Caco-2 (cell line): Measurements from ENCODE around the gene TEX101. TPM values are rescaled to one million over a fixed set of nuclear protein-coding genes. Genes with fewer than 3 reads are reported as not detected.

ENCODE experiments used
- BruUV-seq: library from RNA; stranded (reverse); fragments of 400-500 nt; replicated peaks from 2 replicates; lab custom pipeline; 2021; lab: Mats Ljungman, UMichigan
- CTCF ChIA-PET: fragments of 300-600 bp; sonication (Branson Sonifier 250); formaldehyde crosslinking; loops from one replicate; lab custom pipeline; 2022; ENCODE audit warnings: antibody characterized with exemption; lab: Charles Lee
- POLR2A ChIA-PET: fragments of 300-600 bp; sonication (Branson Sonifier 250); formaldehyde crosslinking; loops from one replicate; lab custom pipeline; 2022; ENCODE audit warnings: antibody characterized with exemption; lab: Charles Lee
- DNase-seq, 2 experiments: peaks; one replicate each; pipeline versions ENCODE4 v3.0.0 to v3.0.0-alpha.2; 2020 to 2022
- H3K27me3 ChIP-seq: replicated peaks from 2 replicates; pipeline ENCODE4 v1.6.0; 2011; ENCODE audit warnings: low read length; ENCODE audit not compliant: control insufficient read depth, insufficient read depth
- H3K36me3 ChIP-seq: 2 replicates; pipeline ENCODE4 v1.5.1; 2011; ENCODE audit warnings: low read length; ENCODE audit not compliant: control insufficient read depth, insufficient read depth
- H3K4me1 ChIP-seq: fragments of 250-450 bp; sonication (Bioruptor Pico); 2 replicates; pipeline ENCODE4 v1.5.1; 2020; ENCODE audit warnings: mild to moderate bottlenecking
- H3K4me3 ChIP-seq: 2 replicates; pipeline ENCODE4 v1.5.1; 2011; ENCODE audit warnings: low read depth, mild to moderate bottlenecking, control low read depth, low read length
- H3K9me3 ChIP-seq: fragments of 250-450 bp; sonication (Bioruptor Pico); 2 replicates; pipeline ENCODE4 v1.5.1; 2020; ENCODE audit warnings: mild to moderate bottlenecking, moderate library complexity
- H3K27ac Mint-ChIP-seq: one replicate; pipeline ENCODE4 v1.8.0; 2022; ENCODE audit warnings: mixed read lengths; ENCODE audit not compliant: unreplicated experiment
- H3K27me3 Mint-ChIP-seq: one replicate; pipeline ENCODE4 v1.8.0; 2022; ENCODE audit warnings: mixed read lengths; ENCODE audit not compliant: insufficient read depth, unreplicated experiment
- H3K36me3 Mint-ChIP-seq: one replicate; pipeline ENCODE4 v1.8.0; 2022; ENCODE audit warnings: mild to moderate bottlenecking, mixed read lengths; ENCODE audit not compliant: insufficient read depth, unreplicated experiment
- H3K4me1 Mint-ChIP-seq: one replicate; pipeline ENCODE4 v1.8.0; 2022; ENCODE audit warnings: low read depth, mixed read lengths; ENCODE audit not compliant: unreplicated experiment
- H3K4me3 Mint-ChIP-seq: one replicate; pipeline ENCODE4 v1.8.0; 2022; ENCODE audit warnings: mild to moderate bottlenecking, moderate library complexity, mixed read lengths; ENCODE audit not compliant: unreplicated experiment
- H3K9me3 Mint-ChIP-seq: one replicate; pipeline ENCODE4 v1.8.0; 2022; ENCODE audit warnings: mixed read lengths; ENCODE audit not compliant: unreplicated experiment
- CTCF ChIP-seq, 2 experiments: fragments of 200-600 bp in 1 of 2; IDR thresholded peaks; 1 replicate in 1 of 2; 2 replicates in 1 of 2; pipeline versions ENCODE4 v1.5.1 to v1.8.0; 2011 to 2022; ENCODE audit warnings: antibody characterized with exemption in 1 of 2, control low read depth in 1 of 2, inconsistent platforms in 1 of 2, low read depth in 1 of 2, low read length in 1 of 2, mild to moderate bottlenecking in 1 of 2, moderate library complexity in 1 of 2; ENCODE audit not compliant: insufficient read depth in 1 of 2, severe bottlenecking in 1 of 2, unreplicated experiment in 1 of 2
- intact Hi-C: fragments of 100-400 bp; cut with micrococcal nuclease; formaldehyde crosslinking; loops from one replicate; pipeline ENCODE4 v1.10.0; 2022; ENCODE audit not compliant: unreplicated experiment
- total RNA-seq: library from RNA; stranded (reverse); gene quantifications from 2 replicates; pipeline ENCODE4 v1.2.3, GENCODE V29; 2022

TEX101 gene
- total RNA-seq, 1 experiment from 2014 or later, result not detected

DNA sequence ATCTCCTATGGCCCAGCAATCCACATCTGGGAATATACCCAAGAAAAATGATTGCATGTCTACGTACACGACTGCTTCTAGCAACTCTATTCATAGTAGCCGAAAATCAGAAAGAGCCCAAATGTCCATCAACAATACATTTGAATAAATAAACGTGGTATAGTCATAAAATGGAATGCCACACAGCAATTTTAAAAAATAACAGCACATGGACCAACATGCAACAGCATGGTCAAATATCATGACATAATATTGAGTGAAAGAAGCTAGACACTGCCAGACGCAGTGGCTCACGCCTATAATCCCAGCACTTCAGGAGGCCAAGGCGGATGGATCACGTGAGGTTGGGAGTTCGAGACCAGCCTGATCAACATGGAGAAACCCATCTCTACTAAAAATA lies 16.3 kb downstream of the TEX101 start:
- TF ChIP-seq CTCF (IDR thresholded peaks at IDR 0.05; ENCODE audit: insufficient read depth in 1 of 2, low read depth in 1 of 2, low read length in 1 of 2, severe bottlenecking in 1 of 2, unreplicated experiment in 1 of 2), result no peak
- intact Hi-C loops, result no loop called here
- DNase-seq, result no peak
- no peaks in the 10 kb centered on the region for H3K27me3 Mint-ChIP-seq
- no peak overlapping the region for H3K4me3 ChIP-seq
- peaks cover 13% of the 10 kb centered on the region for H3K4me1 Mint-ChIP-seq
- CTCF ChIA-PET, result no interaction called here
- no peaks in the 10 kb centered on the region for H3K27me3 ChIP-seq
- H3K4me3 Mint-ChIP-seq, result no peak overlapping the region
- H3K9me3 Mint-ChIP-seq, result no peaks in the 10 kb centered on the region
- no peaks in the 10 kb centered on the region for H3K9me3 ChIP-seq
- H3K4me1 ChIP-seq, result no peaks in the 10 kb centered on the region
- no peaks in the 10 kb centered on the region for H3K36me3 ChIP-seq
- BruUV-seq, result no TSS peak
- H3K27ac Mint-ChIP-seq, result no peak overlapping the region
- H3K36me3 Mint-ChIP-seq, result no peaks in the 10 kb centered on the region
- POLR2A ChIA-PET, result no interaction called here

DNA sequence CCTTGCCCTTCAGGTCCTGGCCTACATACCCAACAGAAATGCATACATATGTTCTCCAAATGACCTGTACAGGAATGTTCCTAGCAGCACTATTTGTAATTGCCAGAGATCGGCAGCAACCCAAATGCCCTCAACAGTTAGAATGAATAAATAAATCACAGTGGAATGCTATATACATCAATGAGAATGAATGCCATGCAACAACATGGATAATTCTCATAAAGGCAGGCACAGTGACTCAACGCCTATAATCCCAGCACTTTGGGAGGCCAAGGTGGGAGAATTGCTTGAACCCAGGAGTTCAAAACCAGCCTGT lies 18.6 kb downstream of the TEX101 start:
- Mint-ChIP-seq H3K9me3 (no peaks in the 10 kb centered on the region), H3K4me1 (no peaks in the 10 kb centered on the region), H3K36me3 (no peaks in the 10 kb centered on the region), H3K27ac (no peak overlapping the region), H3K27me3 (no peaks in the 10 kb centered on the region), H3K4me3 (no peak overlapping the region)
- Histone ChIP-seq H3K36me3 (no peaks in the 10 kb centered on the region), H3K4me1 (no peaks in the 10 kb centered on the region), H3K4me3 (no peak overlapping the region), H3K27me3 (no peaks in the 10 kb centered on the region), H3K9me3 (no peaks in the 10 kb centered on the region)
- CTCF ChIA-PET, result interaction anchor here (0.5 to 1.4 kb wide), 3 partner anchors 16 to 161 kb away, joined by 3 to 6 read pairs (median 3); partner anchors contain the start of gene PHLDB3
- intact Hi-C loops, result loop anchor here (1.0 kb wide), 1 partner anchor 86 kb away; no protein-coding TSS in a partner anchor
- TF ChIP-seq CTCF (IDR thresholded peaks at IDR 0.05; ENCODE audit: insufficient read depth in 1 of 2, low read depth in 1 of 2, low read length in 1 of 2, severe bottlenecking in 1 of 2, unreplicated experiment in 1 of 2), result no peak
- DNase-seq, result no peak
- POLR2A ChIA-PET, result interaction anchor here (0.8 kb wide), 1 partner anchor 303 kb away, joined by 3 read pairs; no protein-coding TSS in a partner anchor
- BruUV-seq, result no TSS peak

DNA sequence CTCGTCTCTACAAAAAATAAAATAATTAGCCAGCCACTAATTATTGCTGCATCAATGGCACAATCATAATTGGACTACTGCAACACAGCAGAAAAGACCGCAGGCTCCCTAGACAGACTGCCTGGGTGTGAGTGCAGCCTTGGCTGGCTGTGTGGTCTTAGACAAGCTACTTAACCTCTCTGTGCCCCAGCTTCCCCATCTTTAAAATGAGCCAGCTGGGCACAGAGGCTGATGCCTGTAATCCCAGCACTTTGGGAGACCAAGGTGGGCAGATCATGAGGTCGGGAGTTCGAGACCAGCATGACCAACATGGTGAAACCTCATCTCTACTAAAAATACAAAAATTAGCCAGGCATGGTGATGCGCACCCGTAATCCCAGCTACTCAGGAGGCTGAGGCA lies 19.0 kb downstream of the TEX101 start:
- no peaks in the 10 kb centered on the region for H3K36me3 Mint-ChIP-seq
- H3K4me1 Mint-ChIP-seq, result no peaks in the 10 kb centered on the region
- H3K9me3 ChIP-seq, result no peaks in the 10 kb centered on the region
- no peaks in the 10 kb centered on the region for H3K4me1 ChIP-seq
- no peaks in the 10 kb centered on the region for H3K27me3 Mint-ChIP-seq
- H3K27me3 ChIP-seq, result no peaks in the 10 kb centered on the region
- H3K36me3 ChIP-seq, result no peaks in the 10 kb centered on the region
- intact Hi-C loops, result loop anchor here (1.0 kb wide), 1 partner anchor 86 kb away; no protein-coding TSS in a partner anchor
- no peak overlapping the region for H3K4me3 ChIP-seq
- no TSS peak for BruUV-seq
- no peak for TF ChIP-seq CTCF (IDR thresholded peaks at IDR 0.05; ENCODE audit: insufficient read depth in 1 of 2, low read depth in 1 of 2, low read length in 1 of 2, severe bottlenecking in 1 of 2, unreplicated experiment in 1 of 2)
- DNase-seq, result no peak
- CTCF ChIA-PET, result no interaction called here
- H3K9me3 Mint-ChIP-seq, result no peaks in the 10 kb centered on the region
- H3K27ac Mint-ChIP-seq, result no peak overlapping the region
- no peak overlapping the region for H3K4me3 Mint-ChIP-seq
- POLR2A ChIA-PET, result interaction anchor here (0.8 kb wide), 1 partner anchor 303 kb away, joined by 3 read pairs; no protein-coding TSS in a partner anchor
